Heart right ventricle (tissue), 16 donors: ENCODE results near the gene CRP. TPM values are rescaled to one million over a fixed set of nuclear protein-coding genes. Genes with fewer than 3 reads are reported as not detected.
A peak's percentile ranks its signal among the peaks of the same experiment; 100 is the strongest.

Source experiments
- ATAC-seq, 8 donors: fragments of 200-7000 bp; cut with Tn5 transposase; one replicate each; pipeline ENCODE4 v1.9.1; 2020; ENCODE audit warnings: mild to moderate bottlenecking in 8 of 8, moderate library complexity in 8 of 8, moderate number of reproducible peaks in 1 of 8
- DNase-seq, 2 donors: peaks; one replicate each; pipeline ENCODE4 v3.0.0-alpha.2; 2020
- H3K27ac ChIP-seq, 10 donors: fragments of 200-600 bp; sonication (generic) in 2 of 10; one replicate each; pipeline versions ENCODE4 v1.5.0 to v1.8.0; 2020 to 2022; ENCODE audit warnings: mild to moderate bottlenecking in 3 of 10
- H3K27me3 ChIP-seq, 7 donors: fragments of 200-600 bp; one replicate each; pipeline ENCODE4 v1.8.0; 2021 to 2022; ENCODE audit warnings: mild to moderate bottlenecking in 2 of 7
- H3K36me3 ChIP-seq, 9 donors: fragments of 200-600 bp; sonication (generic) in 1 of 9; one replicate each; pipeline versions ENCODE4 v1.5.0 to v1.8.0; 2020 to 2022; ENCODE audit warnings: mild to moderate bottlenecking in 2 of 9
- H3K4me1 ChIP-seq, 9 donors: fragments of 200-600 bp; sonication (generic) in 1 of 9; one replicate each; pipeline versions ENCODE4 v1.5.0 to v1.8.0; 2020 to 2022; ENCODE audit warnings: mild to moderate bottlenecking in 4 of 9
- H3K4me3 ChIP-seq, 10 donors: fragments of 200-600 bp; sonication (generic) in 2 of 10; one replicate each; pipeline versions ENCODE4 v1.5.0 to v1.8.0; 2020 to 2022; ENCODE audit warnings: mild to moderate bottlenecking in 7 of 10, moderate library complexity in 2 of 10
- H3K9me3 ChIP-seq, 11 donors: fragments of 200-600 bp in 10 of 11; sonication (generic) in 2 of 11; one replicate each; pipeline versions ENCODE4 v1.5.0 to v1.8.0; 2013 to 2022; ENCODE audit warnings: mild to moderate bottlenecking in 2 of 11, control low read depth in 1 of 11, moderate library complexity in 1 of 11
- WGBS, 2 donors: extraction: QIAGEN DNeasy Blood & Tissue Kit; methylation state at CpG; one replicate each; pipeline ENCODE4 v1.1.7; 2013; ENCODE audit warnings: inconsistent platforms in 1 of 2; 5-methylcytosine and 5-hydroxymethylcytosine counted together
- intact Hi-C, 10 donors: fragments of 100-400 bp; cut with DNase I; formaldehyde crosslinking; loops; one replicate each; pipeline versions ENCODE4 v1.11.1 to v1.14.2; 2022
- polyA plus RNA-seq, 2 donors: library from polyadenylated mRNA; stranded (reverse); fragments of 200-250 nt; gene quantifications; one replicate each; pipeline ENCODE4 v1.2.3, GENCODE V29; 2013
- total RNA-seq, 10 donors: library from RNA; stranded (reverse); fragmentation: NEBNext Ultra II Directional in 3 of 10; extraction: Animal tissue kit (Norgen Biotek cat#: 25700) in 3 of 10; gene quantifications; one replicate each; pipeline versions ENCODE4 v1.2.1 to v1.2.4, GENCODE V29; 2021 to 2023
- TF ChIP-seq, protein P1 (sequence below), 9 donors: fragments of 200-600 bp; sonication (generic) in 2 of 9; IDR thresholded peaks; one replicate each; pipeline versions ENCODE4 v1.5.0 to v1.8.0; 2021 to 2022; ENCODE audit warnings: antibody characterized with exemption in 9 of 9, mild to moderate bottlenecking in 5 of 9, moderate library complexity in 1 of 9
- donor health status: Arrhythmogenic right ventricular cardiomyopathy.
- donor health status: ischemic (EF 13 %, LVEDD 7.1; RV severe dilation, severe dysfunction).
- donor health status: healthy with polysubstance abuse.
- donor health status: DM: no; HTN: yes; CAD: no.
- donor health status: DM: no; HTN: no; CAD: no.
- donor health status: ischemic (EF 25% LVEDD 6.9; RV normal size, moderate dysfunction).
- donor health status: ischemic (EF 25% LVEDD 5.7; RV mildly dilated, moderate dysfunction).
- donor health status: healthy.
- donor health status: DM: yes; HTN: yes; CAD: no.
- donor health status: Ischemic cardiomyopathy.
- donor health status: ischemic (EF 35%, LVEDD 5.7; RV mildly dilated, moderate dysfunction).
- donor health status: nonischemic (EF 11% LVEDD 7.7; RV severe dilation, severe dysfunction).
- donor health status: DM: yes; HTN: yes; CAD: no.
- donor health status: PGD.
- donor health status: ischemic (EF 29% LVEDD 5.4; RV normal size, mild dysfunction).
- donor health status: nonischemic (EF 23%, LVEDD 6.1; RV moderate dilation, normal function).

The CRP gene
- total and polyA plus RNA-seq, 12 donors: 0.26 to 0.61 TPM; not detected in 10

DNA sequence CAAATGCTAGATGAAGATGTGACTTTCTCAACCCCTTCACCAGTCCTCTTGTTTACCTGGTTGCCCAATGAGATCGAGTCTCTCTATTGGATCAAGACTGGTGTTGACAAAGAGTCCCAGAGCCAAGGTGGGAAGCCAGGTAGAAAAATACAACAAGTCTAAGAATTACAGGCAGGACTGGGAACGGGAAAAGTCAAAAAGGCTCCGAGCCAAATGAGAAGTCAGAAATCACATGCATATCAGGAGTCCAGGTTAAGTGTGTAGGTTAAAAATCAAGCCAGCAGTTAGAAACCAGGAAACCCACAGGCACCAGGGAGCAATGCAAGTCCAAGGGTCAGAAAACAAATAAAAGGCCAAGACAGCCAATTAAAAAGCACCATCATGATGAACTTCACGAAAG, 39.0 kb upstream of the CRP start:
- Histone ChIP-seq H3K4me3 (no peak overlapping the region), H3K9me3 (no peaks in the 10 kb centered on the region), H3K36me3 (no peaks in the 10 kb centered on the region), H3K27ac (peak overlapping the region in 6 of 10 donors; percentile 23 to 74 (median 48)), H3K4me1 (peaks cover 0 to 23% (median 8%) of the 10 kb centered on the region in 9 donors), H3K27me3 (no peaks in the 10 kb centered on the region)
- DNase-seq (no peak), ATAC-seq (no peak)
- intact Hi-C loops: no loop called here
- TF ChIP-seq, protein P1, sequence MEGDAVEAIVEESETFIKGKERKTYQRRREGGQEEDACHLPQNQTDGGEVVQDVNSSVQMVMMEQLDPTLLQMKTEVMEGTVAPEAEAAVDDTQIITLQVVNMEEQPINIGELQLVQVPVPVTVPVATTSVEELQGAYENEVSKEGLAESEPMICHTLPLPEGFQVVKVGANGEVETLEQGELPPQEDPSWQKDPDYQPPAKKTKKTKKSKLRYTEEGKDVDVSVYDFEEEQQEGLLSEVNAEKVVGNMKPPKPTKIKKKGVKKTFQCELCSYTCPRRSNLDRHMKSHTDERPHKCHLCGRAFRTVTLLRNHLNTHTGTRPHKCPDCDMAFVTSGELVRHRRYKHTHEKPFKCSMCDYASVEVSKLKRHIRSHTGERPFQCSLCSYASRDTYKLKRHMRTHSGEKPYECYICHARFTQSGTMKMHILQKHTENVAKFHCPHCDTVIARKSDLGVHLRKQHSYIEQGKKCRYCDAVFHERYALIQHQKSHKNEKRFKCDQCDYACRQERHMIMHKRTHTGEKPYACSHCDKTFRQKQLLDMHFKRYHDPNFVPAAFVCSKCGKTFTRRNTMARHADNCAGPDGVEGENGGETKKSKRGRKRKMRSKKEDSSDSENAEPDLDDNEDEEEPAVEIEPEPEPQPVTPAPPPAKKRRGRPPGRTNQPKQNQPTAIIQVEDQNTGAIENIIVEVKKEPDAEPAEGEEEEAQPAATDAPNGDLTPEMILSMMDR (IDR thresholded peaks at IDR 0.05): no peak
- WGBS, 2 donors: 71 to 86% methylated on average over 4 of the region's 4 CpGs

DNA sequence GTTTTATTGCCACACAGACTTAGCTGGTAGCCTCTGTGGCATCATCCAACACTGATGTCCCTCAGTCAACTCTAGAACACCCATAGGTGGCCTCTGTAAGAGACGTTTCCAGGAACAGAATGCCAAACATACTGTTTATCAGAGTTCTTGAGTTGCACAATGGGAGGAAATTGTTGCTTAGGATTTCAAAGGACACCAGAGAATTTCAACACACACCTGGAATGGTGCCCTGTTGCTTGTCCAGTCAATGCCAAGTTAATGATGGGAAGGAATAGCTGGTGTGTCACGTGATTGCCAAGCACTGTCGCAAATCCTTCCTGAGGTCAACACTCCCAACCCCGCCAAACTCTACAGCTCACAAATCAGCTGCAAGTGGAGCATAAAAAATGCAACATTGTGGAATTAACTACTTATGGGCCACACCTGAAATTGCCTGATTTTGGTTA, 37.8 kb upstream of the CRP start:
- Histone ChIP-seq H3K36me3 (no peaks in the 10 kb centered on the region), H3K9me3 (no peaks in the 10 kb centered on the region), H3K27me3 (no peaks in the 10 kb centered on the region), H3K4me3 (no peak overlapping the region), H3K4me1 (peaks cover 0 to 23% (median 8%) of the 10 kb centered on the region in 9 donors), H3K27ac (peak overlapping the region in 8 of 10 donors; percentile 46 to 77 (median 66))
- peak; percentile 61 to 92 (median 83) for ATAC-seq
- peak; percentile 19 to 75 for DNase-seq
- intact Hi-C loops: no loop called here
- TF ChIP-seq, protein P1 (IDR thresholded peaks at IDR 0.05): no peak
- WGBS, 2 donors: 57 to 72% methylated on average over 4 of the region's 4 CpGs

DNA sequence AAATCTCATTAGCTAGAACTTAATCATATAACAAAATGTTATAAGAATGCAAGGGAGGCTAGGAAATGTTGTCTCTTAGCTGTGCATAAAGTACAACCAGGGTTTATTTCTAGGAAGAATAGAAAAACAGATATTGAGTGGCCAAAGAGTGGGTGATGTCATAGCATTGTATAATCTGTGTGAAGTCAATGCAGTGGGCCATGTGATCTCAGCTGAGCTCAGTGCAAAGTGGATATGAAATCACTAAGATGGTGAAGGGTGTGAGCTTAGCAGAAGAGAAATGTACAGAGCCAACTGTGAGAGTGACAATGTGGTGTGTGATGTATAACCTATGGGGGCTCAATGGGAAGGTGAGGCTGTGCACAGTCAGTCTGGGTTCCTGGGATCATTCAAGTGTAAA, 36.6 kb upstream of the CRP start:
- Histone ChIP-seq H3K27me3 (no peaks in the 10 kb centered on the region), H3K4me1 (peaks cover 0 to 27% (median 8%) of the 10 kb centered on the region in 9 donors), H3K27ac (peak overlapping the region in 7 of 10 donors; percentile 46 to 77 (median 69)), H3K36me3 (no peaks in the 10 kb centered on the region), H3K4me3 (no peak overlapping the region), H3K9me3 (no peaks in the 10 kb centered on the region)
- no peak for DNase-seq
- TF ChIP-seq, protein P1 (IDR thresholded peaks at IDR 0.05): no peak
- peak in 1 of 8 donors; percentile 7 for ATAC-seq
- intact Hi-C loops: no loop called here

DNA sequence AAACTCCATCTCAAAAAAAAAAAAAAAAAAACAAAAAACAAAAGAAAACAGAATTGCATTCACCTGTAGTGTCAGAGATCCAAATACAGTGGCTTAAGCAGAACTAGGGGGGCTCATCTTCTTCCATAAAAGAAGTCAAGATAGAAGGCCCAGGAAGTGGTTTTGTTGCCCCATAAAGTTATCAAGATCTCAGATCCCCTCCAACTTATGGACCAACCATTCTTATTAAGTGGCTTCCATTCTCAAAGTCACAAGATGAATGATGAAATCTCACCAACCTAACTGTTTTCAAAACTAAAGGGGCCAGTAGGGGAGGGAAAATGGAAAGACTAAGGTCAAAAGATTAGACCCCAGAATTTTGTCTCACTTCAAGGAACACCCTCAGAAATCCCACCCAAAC, 36.2 kb upstream of the CRP start:
- peak overlapping the region in 1 of 10 donors; percentile 72 for H3K27ac ChIP-seq
- H3K9me3 ChIP-seq: no peaks in the 10 kb centered on the region
- TF ChIP-seq, protein P1 (IDR thresholded peaks at IDR 0.05): no peak
- DNase-seq (no peak), ATAC-seq (no peak)
- no peaks in the 10 kb centered on the region for H3K27me3 ChIP-seq
- H3K4me1 ChIP-seq: peaks cover 0 to 26% (median 7%) of the 10 kb centered on the region in 9 donors
- no peaks in the 10 kb centered on the region for H3K36me3 ChIP-seq
- no peak overlapping the region for H3K4me3 ChIP-seq
- intact Hi-C loops: no loop called here
